GM23338 (cell line): Measurements from ENCODE around the gene THY1. TPM values are rescaled to one million over a fixed set of nuclear protein-coding genes. Genes with fewer than 3 reads are reported as not detected.

Experiments used
- ATAC-seq: fragments of 200-7000 bp; cut with Tn5 transposase; 3 replicates; pipeline ENCODE4 v1.9.1; 2020
- DNase-seq: peaks from one replicate; pipeline ENCODE4 v3.0.0-alpha.2; 2015; ENCODE audit warnings: low spot score
- H2AFZ ChIP-seq: fragments of 200-600 bp; sonication (generic); 2 replicates; pipeline ENCODE4 v1.8.0; 2016; ENCODE audit warnings: antibody characterized with exemption, mild to moderate bottlenecking, moderate library complexity
- H3F3A ChIP-seq: fragments of 200-600 bp; sonication (generic); replicated peaks from 2 replicates; pipeline ENCODE4 v1.8.0; 2017; ENCODE audit warnings: antibody characterized with exemption, mixed run types, low read depth
- H3K27ac ChIP-seq: fragments of 200-600 bp; sonication (generic); 2 replicates; pipeline ENCODE4 v1.6.1; 2016; ENCODE audit warnings: low read depth
- H3K27me3 ChIP-seq: fragments of 200-600 bp; sonication (generic); 2 replicates; pipeline ENCODE4 v1.8.0; 2016; ENCODE audit warnings: mild to moderate bottlenecking, mixed run types, moderate library complexity; ENCODE audit not compliant: insufficient read depth
- H3K36me3 ChIP-seq: fragments of 200-600 bp; sonication (generic); 2 replicates; pipeline ENCODE4 v1.8.0; 2016; ENCODE audit warnings: mild to moderate bottlenecking; ENCODE audit not compliant: insufficient read depth
- H3K4me1 ChIP-seq: fragments of 200-600 bp; sonication (generic); 2 replicates; pipeline ENCODE4 v1.8.0; 2016; ENCODE audit warnings: mild to moderate bottlenecking, moderate library complexity; ENCODE audit not compliant: insufficient read depth
- H3K4me2 ChIP-seq: fragments of 200-600 bp; sonication (generic); 2 replicates; pipeline ENCODE4 v1.7.1; 2017; ENCODE audit warnings: mixed run types
- H3K4me3 ChIP-seq: fragments of 200-600 bp; sonication (generic); 2 replicates; pipeline ENCODE4 v1.6.1; 2016; ENCODE audit warnings: mixed run types
- H3K79me2 ChIP-seq: fragments of 200-600 bp; sonication (generic); replicated peaks from 2 replicates; pipeline ENCODE4 v1.8.0; 2017; ENCODE audit warnings: mild to moderate bottlenecking; ENCODE audit not compliant: insufficient read depth
- H3K9me2 ChIP-seq: fragments of 200-600 bp; sonication (generic); 2 replicates; pipeline ENCODE4 v1.8.0; 2017; ENCODE audit not compliant: insufficient read depth
- H4K20me1 ChIP-seq: fragments of 200-600 bp; sonication (generic); replicated peaks from 2 replicates; pipeline ENCODE4 v1.8.0; 2017; ENCODE audit warnings: mild to moderate bottlenecking; ENCODE audit not compliant: insufficient read depth
- H3K27ac Mint-ChIP-seq: 2 replicates; pipeline ENCODE4 v1.8.0; 2020; ENCODE audit warnings: inconsistent platforms, mild to moderate bottlenecking, moderate library complexity, mixed read lengths
- H3K27me3 Mint-ChIP-seq: 3 replicates; pipeline ENCODE4 v1.8.0; 2022; ENCODE audit warnings: low read depth, mild to moderate bottlenecking, moderate library complexity, mixed read lengths, inconsistent platforms; ENCODE audit not compliant: insufficient read depth, poor library complexity
- H3K36me3 Mint-ChIP-seq: 3 replicates; pipeline ENCODE4 v1.8.0; 2021; ENCODE audit warnings: low read depth, mild to moderate bottlenecking, inconsistent platforms, moderate library complexity, mixed read lengths
- H3K4me1 Mint-ChIP-seq: 3 replicates; pipeline ENCODE4 v1.8.0; 2020; ENCODE audit warnings: mild to moderate bottlenecking, inconsistent platforms, mixed read lengths
- H3K4me3 Mint-ChIP-seq: 3 replicates; pipeline ENCODE4 v1.8.0; 2021; ENCODE audit warnings: moderate library complexity, mild to moderate bottlenecking, inconsistent platforms, mixed read lengths
- H3K9me3 Mint-ChIP-seq: 3 replicates; pipeline ENCODE4 v1.8.0; 2020; ENCODE audit warnings: moderate library complexity, mild to moderate bottlenecking, inconsistent platforms, mixed read lengths
- CREB1 ChIP-seq: fragments of 250-450 bp; sonication (Bioruptor Pico); IDR thresholded peaks from 2 replicates; pipeline ENCODE4 v1.5.0; 2020; ENCODE audit warnings: low read depth, mild to moderate bottlenecking, moderate library complexity
- CTCF ChIP-seq, 2 experiments: fragments of 200-600 bp in 1 of 2; sonication (generic) in 1 of 2; conservative IDR thresholded peaks; 2 replicates each; pipeline versions ENCODE4 v1.5.1 to v1.6.1; 2016 to 2017; ENCODE audit warnings: antibody characterized with exemption in 2 of 2, low read depth in 2 of 2, mild to moderate bottlenecking in 2 of 2, moderate library complexity in 1 of 2
- ETS1 ChIP-seq: IDR thresholded peaks from 2 replicates; pipeline ENCODE4 v1.6.1; 2016; ENCODE audit warnings: antibody characterized with exemption
- EZH2 ChIP-seq: fragments of 200-600 bp; sonication (generic); IDR thresholded peaks from one replicate; pipeline ENCODE4 v1.8.0; 2017; ENCODE audit warnings: antibody characterized with exemption, mild to moderate bottlenecking, low read depth; ENCODE audit not compliant: unreplicated experiment
- EZH2phosphoT487 ChIP-seq: fragments of 200-600 bp; sonication (generic); IDR thresholded peaks from one replicate; pipeline ENCODE4 v1.8.1; 2018; ENCODE audit warnings: antibody characterized with exemption; ENCODE audit not compliant: unreplicated experiment
- JUNB ChIP-seq: IDR thresholded peaks from one replicate; pipeline ENCODE4 v1.6.1; 2016; ENCODE audit warnings: antibody characterized with exemption; ENCODE audit not compliant: unreplicated experiment
- NANOG ChIP-seq: IDR thresholded peaks from 2 replicates; pipeline ENCODE4 v1.6.1; 2016; ENCODE audit warnings: antibody characterized with exemption, borderline replicate concordance
- STAT1 ChIP-seq: IDR thresholded peaks from one replicate; pipeline ENCODE4 v1.6.1; 2016; ENCODE audit warnings: antibody characterized with exemption; ENCODE audit not compliant: unreplicated experiment
- ZNF114 ChIP-seq: fragments of 250-450 bp; sonication (Bioruptor Pico); IDR thresholded peaks from 2 replicates; pipeline ENCODE4 v1.5.0; 2020; ENCODE audit warnings: mild to moderate bottlenecking, moderate library complexity
- ZNF331 ChIP-seq: fragments of 250-450 bp; sonication (Bioruptor Pico); IDR thresholded peaks from 2 replicates; pipeline ENCODE4 v1.5.0; 2020; ENCODE audit warnings: low read depth, mild to moderate bottlenecking, moderate library complexity
- polyA plus RNA-seq: library from polyadenylated mRNA; unstranded; fragments of >200 nt; fragmentation: Nextera tagmentation; extraction: Ambion mirVana; gene quantifications from 2 replicates; pipeline ENCODE4 v1.2.1, GENCODE V29; 2016
- total RNA-seq: library from RNA; depleted of rRNA; stranded (reverse); fragments of >200 nt; shearing (Covaris generic); gene quantifications from 2 replicates; pipeline ENCODE4 v1.2.3, GENCODE V29; 2014

Gene THY1
- total and polyA plus RNA-seq, 2 experiments from 2014 or later = 490 to 597 TPM

- no peaks in the 10 kb centered on the region; the same call in 1 of the 3 replicates for H3K36me3 Mint-ChIP-seq
- peaks cover 3% of the 10 kb centered on the region; the same call in 1 of the 3 replicates for H3K9me3 Mint-ChIP-seq
- no peaks in the 10 kb centered on the region for H3K36me3 ChIP-seq
- 0 out of 2 replicates have a peak, but pooled peaks cover 3% of the 10 kb centered on the region for H3K27me3 ChIP-seq
- no peak overlapping the region for H3K4me2 ChIP-seq
- no peak overlapping the region for H3K27ac Mint-ChIP-seq
- TF ChIP-seq ZNF331 (no peak), EZH2 (no peak), CTCF (conservative IDR thresholded peaks at IDR 0.05; ENCODE audit: low read depth in 2 of 2) (no peak), JUNB (no peak)
- H3F3A ChIP-seq = no peaks in the 10 kb centered on the region
- H3K79me2 ChIP-seq = no peaks in the 10 kb centered on the region
- H3K9me2 ChIP-seq = peaks cover 3% of the 10 kb centered on the region; the same call in 1 of the 2 replicates
- H3K4me1 Mint-ChIP-seq = peaks cover 39% of the 10 kb centered on the region
- H3K27ac ChIP-seq = no peak overlapping the region
- no peak for DNase-seq
- H3K27me3 Mint-ChIP-seq = peaks cover 23% of the 10 kb centered on the region
- H3K4me1 ChIP-seq = peaks cover 19% of the 10 kb centered on the region
- no peak overlapping the region for H3K4me3 ChIP-seq
- H4K20me1 ChIP-seq = no peaks in the 10 kb centered on the region
- H2AFZ ChIP-seq = no peak overlapping the region
- no peak for ATAC-seq
- no peak overlapping the region for H3K4me3 Mint-ChIP-seq
Measured at GRCh38 chr11:119431523-119431922, 8.6 kb upstream of the THY1 start.

GRCh38 chr11:119427279-119427678 is 4.3 kb upstream of the THY1 start:
- Histone ChIP-seq H3K27ac (no peak overlapping the region), H4K20me1 (no peaks in the 10 kb centered on the region), H3K4me3 (no peak overlapping the region), H3K27me3 (0 out of 2 replicates have a peak, but pooled peaks cover 3% of the 10 kb centered on the region), H3K79me2 (peaks cover 13% of the 10 kb centered on the region), H3K4me2 (no peak overlapping the region), H2AFZ (no peak overlapping the region), H3K36me3 (0 out of 2 replicates have a peak, but pooled peaks cover 4% of the 10 kb centered on the region), H3F3A (0 out of 2 replicates have a peak, but pooled peaks cover under 1% of the 10 kb centered on the region), H3K4me1 (peaks cover 29% of the 10 kb centered on the region), H3K9me2 (peaks cover 3% of the 10 kb centered on the region; the same call in 1 of the 2 replicates)
- H3K4me3 Mint-ChIP-seq = no peak overlapping the region
- no peak overlapping the region for H3K27ac Mint-ChIP-seq
- DNase-seq (no peak), ATAC-seq (no peak)
- peaks cover 4% of the 10 kb centered on the region for H3K36me3 Mint-ChIP-seq
- TF ChIP-seq EZH2 (no peak), EZH2phosphoT487 (no peak), NANOG (no peak), ETS1 (no peak), CREB1 (CRISPR knock-in tag) (no peak), STAT1 (no peak), ZNF114 (CRISPR knock-in tag) (no peak)
- H3K4me1 Mint-ChIP-seq = peaks cover 54% of the 10 kb centered on the region
- H3K27me3 Mint-ChIP-seq = peaks cover 26% of the 10 kb centered on the region
- H3K9me3 Mint-ChIP-seq = peaks cover 3% of the 10 kb centered on the region; the same call in 1 of the 3 replicates
